ENCODE results near the gene IFI44.

Gene IFI44

GRCh38 chr1:78649628-78650027 is at the start of gene IFI44:
IFI44 (plus strand) TSS chr1:78649831; CDS start chr1:78650196, 365 bp downstream.
- H3K9me3 Mint-ChIP-seq, result peaks cover 38% of the 10 kb centered on the region
- peaks cover 63% of the 10 kb centered on the region for H3K36me3 Mint-ChIP-seq (ENCODE audit: low read depth)
- H3K27me3 Mint-ChIP-seq (ENCODE audit: low read depth), result no peaks in the 10 kb centered on the region
- H3K4me3 Mint-ChIP-seq, result peak within 1 kb of the TSS; percentile 91
- peaks cover 53% of the 10 kb centered on the region for H3K4me1 Mint-ChIP-seq (ENCODE audit: low read depth)
- H3K27ac Mint-ChIP-seq, result peak within 1 kb of the TSS; percentile 89

DNA sequence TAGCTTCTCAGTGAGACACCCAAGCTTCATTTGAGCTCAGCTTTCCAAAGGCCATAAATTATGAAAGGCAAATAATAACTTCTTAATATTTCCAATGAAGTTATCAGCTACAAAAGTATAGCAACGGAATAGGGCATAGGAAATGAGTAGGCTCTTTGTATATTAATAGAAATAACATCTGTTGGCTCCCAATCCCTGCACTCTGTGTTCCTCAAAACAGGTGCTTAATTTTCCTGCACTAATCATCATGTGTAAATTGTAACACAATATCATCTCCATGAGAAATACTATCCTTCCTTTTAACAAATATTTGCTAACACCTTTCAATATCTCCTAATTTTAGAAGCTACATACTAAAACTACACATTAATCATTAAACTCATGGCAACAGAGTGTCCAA is 48.6 kb upstream of the IFI44 start:
- H3K4me1 Mint-ChIP-seq (ENCODE audit: low read depth), result no peaks in the 10 kb centered on the region
- H3K27me3 Mint-ChIP-seq (ENCODE audit: low read depth), result peaks cover 7% of the 10 kb centered on the region
- H3K9me3 Mint-ChIP-seq, result no peaks in the 10 kb centered on the region
- H3K36me3 Mint-ChIP-seq (ENCODE audit: low read depth), result no peaks in the 10 kb centered on the region
- H3K4me3 Mint-ChIP-seq, result no peak overlapping the region
- no peak overlapping the region for H3K27ac Mint-ChIP-seq

DNA sequence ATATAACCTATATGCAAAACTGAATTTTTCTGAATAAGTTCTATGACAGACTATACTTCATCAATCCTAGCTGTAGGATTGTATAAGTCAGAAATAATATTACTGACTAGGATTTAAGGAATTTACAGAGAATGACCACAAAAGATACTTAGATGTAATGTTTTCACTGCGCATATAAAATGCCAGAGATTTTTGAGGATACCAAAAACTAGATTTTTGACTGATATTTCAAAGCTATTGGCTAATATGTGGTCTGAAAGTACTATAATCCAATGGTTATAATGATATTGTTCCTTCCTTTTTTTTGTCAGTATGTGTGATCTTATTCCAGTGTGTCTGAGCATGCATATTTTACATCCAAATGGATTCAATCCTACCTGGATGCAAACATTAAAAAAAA is 46.4 kb upstream of the IFI44 start:
- no peak overlapping the region for H3K4me3 Mint-ChIP-seq
- H3K36me3 Mint-ChIP-seq (ENCODE audit: low read depth), result no peaks in the 10 kb centered on the region
- peaks cover 9% of the 10 kb centered on the region for H3K27me3 Mint-ChIP-seq (ENCODE audit: low read depth)
- H3K4me1 Mint-ChIP-seq (ENCODE audit: low read depth), result no peaks in the 10 kb centered on the region
- no peak overlapping the region for H3K27ac Mint-ChIP-seq
- H3K9me3 Mint-ChIP-seq, result no peaks in the 10 kb centered on the region

- no peaks in the 10 kb centered on the region for H3K9me3 Mint-ChIP-seq
- no peak overlapping the region for H3K27ac Mint-ChIP-seq
- peaks cover 15% of the 10 kb centered on the region for H3K27me3 Mint-ChIP-seq (ENCODE audit: low read depth)
- no peak overlapping the region for H3K4me3 Mint-ChIP-seq
- H3K36me3 Mint-ChIP-seq (ENCODE audit: low read depth), result no peaks in the 10 kb centered on the region
- H3K4me1 Mint-ChIP-seq (ENCODE audit: low read depth), result no peaks in the 10 kb centered on the region
These were observed 45.0 kb upstream of the IFI44 start for GRCh38 chr1:78604643-78605042.

- Mint-ChIP-seq H3K4me1 (ENCODE audit: low read depth) (no peaks in the 10 kb centered on the region), H3K36me3 (ENCODE audit: low read depth) (no peaks in the 10 kb centered on the region), H3K4me3 (no peak overlapping the region), H3K27me3 (ENCODE audit: low read depth) (peaks cover 27% of the 10 kb centered on the region), H3K9me3 (no peaks in the 10 kb centered on the region), H3K27ac (no peak overlapping the region)
These were observed 43.4 kb upstream of the IFI44 start for GRCh38 chr1:78606274-78606673.

- Mint-ChIP-seq H3K9me3 (no peaks in the 10 kb centered on the region), H3K27me3 (ENCODE audit: low read depth) (peaks cover 33% of the 10 kb centered on the region), H3K4me1 (ENCODE audit: low read depth) (no peaks in the 10 kb centered on the region), H3K27ac (no peak overlapping the region), H3K36me3 (ENCODE audit: low read depth) (no peaks in the 10 kb centered on the region), H3K4me3 (no peak overlapping the region)
These were observed 42.2 kb upstream of the IFI44 start for GRCh38 chr1:78607334-78607927.

- peaks cover 38% of the 10 kb centered on the region for H3K27me3 Mint-ChIP-seq (ENCODE audit: low read depth)
- no peak overlapping the region for H3K27ac Mint-ChIP-seq
- H3K9me3 Mint-ChIP-seq, result no peaks in the 10 kb centered on the region
- no peak overlapping the region for H3K4me3 Mint-ChIP-seq
- no peaks in the 10 kb centered on the region for H3K4me1 Mint-ChIP-seq (ENCODE audit: low read depth)
- H3K36me3 Mint-ChIP-seq (ENCODE audit: low read depth), result no peaks in the 10 kb centered on the region
These were observed 41.7 kb upstream of the IFI44 start for GRCh38 chr1:78607944-78608343.

GRCh38 chr1:78617615-78618026 is 32.0 kb upstream of the IFI44 start:
- Mint-ChIP-seq H3K9me3 (no peaks in the 10 kb centered on the region), H3K27me3 (ENCODE audit: low read depth) (peaks cover 15% of the 10 kb centered on the region), H3K4me1 (ENCODE audit: low read depth) (peaks cover 32% of the 10 kb centered on the region), H3K4me3 (peak overlapping the region; percentile 55), H3K27ac (peak overlapping the region; percentile 71), H3K36me3 (ENCODE audit: low read depth) (peaks cover 8% of the 10 kb centered on the region)

DNA sequence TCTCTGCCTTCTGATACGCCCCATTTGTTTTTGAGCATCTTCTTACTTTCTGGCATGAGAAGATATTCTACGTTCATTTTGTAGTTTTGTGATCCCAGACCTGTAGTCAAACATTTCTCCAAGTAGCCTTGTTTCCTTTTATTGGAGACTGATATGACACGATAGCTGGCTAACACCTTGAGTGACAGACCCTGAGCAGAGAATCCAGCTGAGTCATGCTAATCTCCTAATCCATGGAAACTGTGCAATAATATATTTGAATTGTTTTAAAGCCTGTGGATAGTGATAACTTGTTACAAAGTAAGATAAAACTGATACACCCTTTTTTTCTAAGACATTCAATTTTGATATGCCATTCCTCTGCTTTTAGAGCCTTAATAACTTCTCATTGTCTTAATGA is 30.6 kb upstream of the IFI44 start:
- Mint-ChIP-seq H3K27me3 (ENCODE audit: low read depth) (peaks cover 10% of the 10 kb centered on the region), H3K4me3 (peak overlapping the region; percentile 89), H3K4me1 (ENCODE audit: low read depth) (peaks cover 40% of the 10 kb centered on the region), H3K9me3 (no peaks in the 10 kb centered on the region), H3K27ac (peak overlapping the region; percentile 82), H3K36me3 (ENCODE audit: low read depth) (peaks cover 17% of the 10 kb centered on the region)

DNA sequence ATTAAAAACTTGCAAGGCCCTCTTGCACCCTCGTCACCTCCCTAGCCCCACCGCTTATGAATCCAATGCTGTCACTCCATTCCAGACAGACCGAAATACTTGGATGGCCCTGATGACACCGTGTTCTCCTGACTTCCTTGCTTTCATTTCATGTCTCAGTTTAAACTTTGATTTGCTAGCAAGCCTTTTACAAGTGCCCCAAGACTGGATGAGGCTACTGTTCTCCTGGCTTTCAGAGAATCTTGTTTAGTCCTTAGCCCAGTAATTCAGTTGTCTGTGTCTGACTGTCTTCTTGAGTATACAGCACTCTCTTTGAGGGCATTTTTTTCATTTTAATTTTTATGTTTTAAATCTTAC is 30.2 kb upstream of the IFI44 start:
- no peaks in the 10 kb centered on the region for H3K9me3 Mint-ChIP-seq
- H3K4me1 Mint-ChIP-seq (ENCODE audit: low read depth), result peaks cover 43% of the 10 kb centered on the region
- H3K27ac Mint-ChIP-seq, result peak overlapping the region; percentile 82
- peaks cover 6% of the 10 kb centered on the region for H3K27me3 Mint-ChIP-seq (ENCODE audit: low read depth)
- H3K4me3 Mint-ChIP-seq, result peak overlapping the region; percentile 89
- peaks cover 21% of the 10 kb centered on the region for H3K36me3 Mint-ChIP-seq (ENCODE audit: low read depth)

- H3K27ac Mint-ChIP-seq, result peak within 1 kb of the TSS; percentile 82
- peak within 1 kb of the TSS; percentile 89 for H3K4me3 Mint-ChIP-seq
- peaks cover 27% of the 10 kb centered on the region for H3K36me3 Mint-ChIP-seq (ENCODE audit: low read depth)
- peaks cover 6% of the 10 kb centered on the region for H3K27me3 Mint-ChIP-seq (ENCODE audit: low read depth)
- H3K4me1 Mint-ChIP-seq (ENCODE audit: low read depth), result peaks cover 48% of the 10 kb centered on the region
- no peaks in the 10 kb centered on the region for H3K9me3 Mint-ChIP-seq
These were observed 29.6 kb upstream of the IFI44 start, which contains the start of gene IFI44L for GRCh38 chr1:78619803-78620579. IFI44L (plus strand) TSS chr1:78620448; CDS start chr1:78627916, 7,468 bp downstream.

- H3K36me3 Mint-ChIP-seq (ENCODE audit: low read depth), result peaks cover 29% of the 10 kb centered on the region
- peak overlapping the region; percentile 89 for H3K4me3 Mint-ChIP-seq
- no peaks in the 10 kb centered on the region for H3K9me3 Mint-ChIP-seq
- H3K27me3 Mint-ChIP-seq (ENCODE audit: low read depth), result peaks cover 2% of the 10 kb centered on the region
- peak overlapping the region; percentile 82 for H3K27ac Mint-ChIP-seq
- peaks cover 52% of the 10 kb centered on the region for H3K4me1 Mint-ChIP-seq (ENCODE audit: low read depth)
These were observed 29.0 kb upstream of the IFI44 start for GRCh38 chr1:78620666-78621065.

DNA sequence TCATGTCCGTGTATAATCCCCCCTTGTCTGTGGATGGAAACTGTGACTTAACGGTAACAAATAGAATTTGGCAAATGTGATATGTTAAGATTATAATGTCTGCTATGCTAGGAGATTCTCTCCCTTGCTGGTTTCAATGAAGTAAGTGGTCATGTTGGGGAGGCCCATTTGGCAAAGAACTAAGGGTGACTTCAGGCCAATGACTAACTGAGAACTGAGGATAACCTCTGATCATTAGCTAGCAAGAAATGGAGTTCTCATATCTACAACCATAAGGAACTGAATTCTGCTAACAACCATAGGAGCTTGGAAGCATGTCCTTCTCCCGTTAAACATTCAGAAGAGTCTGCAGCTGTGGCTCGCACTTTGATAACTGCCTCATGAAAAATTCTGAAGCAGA is 27.1 kb upstream of the IFI44 start:
- no peaks in the 10 kb centered on the region for H3K9me3 Mint-ChIP-seq
- peak overlapping the region; percentile 89 for H3K27ac Mint-ChIP-seq
- H3K4me3 Mint-ChIP-seq, result peak overlapping the region; percentile 94
- H3K4me1 Mint-ChIP-seq (ENCODE audit: low read depth), result peaks cover 63% of the 10 kb centered on the region
- peaks cover 37% of the 10 kb centered on the region for H3K36me3 Mint-ChIP-seq (ENCODE audit: low read depth)
- no peaks in the 10 kb centered on the region for H3K27me3 Mint-ChIP-seq (ENCODE audit: low read depth)

DNA sequence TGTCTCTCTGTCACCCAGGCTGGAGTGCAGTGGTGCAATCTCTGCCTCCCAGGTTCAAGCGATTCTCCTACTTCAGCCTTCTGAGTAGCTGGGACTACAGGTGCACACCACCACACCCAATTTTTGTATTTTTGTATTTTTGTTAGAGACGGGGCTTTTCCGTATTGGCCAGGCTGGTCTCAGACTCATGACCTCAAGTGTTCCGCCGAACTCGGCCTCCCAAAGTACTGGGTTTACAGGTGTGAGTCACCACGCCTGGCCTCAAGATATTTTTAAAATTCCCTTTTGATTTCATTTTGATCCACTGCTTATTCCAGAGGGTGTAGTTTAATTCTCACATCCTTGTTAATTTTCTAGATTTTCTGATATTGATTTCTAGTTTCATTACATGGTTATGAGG is 25.6 kb upstream of the IFI44 start:
- Mint-ChIP-seq H3K9me3 (no peaks in the 10 kb centered on the region), H3K36me3 (ENCODE audit: low read depth) (peaks cover 44% of the 10 kb centered on the region), H3K4me3 (peak overlapping the region; percentile 94), H3K4me1 (ENCODE audit: low read depth) (peaks cover 58% of the 10 kb centered on the region), H3K27ac (peak overlapping the region; percentile 65), H3K27me3 (ENCODE audit: low read depth) (no peaks in the 10 kb centered on the region)

- Mint-ChIP-seq H3K9me3 (no peaks in the 10 kb centered on the region), H3K4me1 (ENCODE audit: low read depth) (peaks cover 51% of the 10 kb centered on the region), H3K27ac (no peak overlapping the region), H3K27me3 (ENCODE audit: low read depth) (no peaks in the 10 kb centered on the region), H3K4me3 (no peak overlapping the region), H3K36me3 (ENCODE audit: low read depth) (peaks cover 53% of the 10 kb centered on the region)
These were observed 22.3 kb upstream of the IFI44 start for GRCh38 chr1:78627321-78627720.
